Tibial artery (tissue), 4 donors: ENCODE data around the gene KDM2A.

ENCODE experiments used
- DNase-seq, 2 donors: peaks; one replicate each; pipeline ENCODE4 v3.0.0-alpha.2; 2019
- H3K27ac ChIP-seq, 2 donors: fragments of 200-600 bp; sonication (generic) in 1 of 2; 1 replicate in 1 of 2; 2 replicates in 1 of 2; pipeline ENCODE4 v1.5.1; 2018 to 2019; ENCODE audit warnings: mild to moderate bottlenecking in 1 of 2
- H3K27me3 ChIP-seq, 2 donors: fragments of 200-600 bp; sonication (generic) in 1 of 2; one replicate each; pipeline versions ENCODE4 v1.5.1 to v1.6.0; 2016 to 2019
- H3K36me3 ChIP-seq, 3 donors: fragments of 200-600 bp; sonication (generic) in 2 of 3; one replicate each; pipeline ENCODE4 v1.5.1; 2016 to 2019; ENCODE audit warnings: mild to moderate bottlenecking in 2 of 3
- H3K4me1 ChIP-seq, 4 donors: fragments of 200-600 bp; sonication (generic) in 2 of 4; 1 replicate in 3 of 4; 2 replicates in 1 of 4; pipeline ENCODE4 v1.5.1; 2016 to 2019
- H3K4me3 ChIP-seq, 2 donors: fragments of 200-600 bp; sonication (generic) in 1 of 2; 1 replicate in 1 of 2; 2 replicates in 1 of 2; pipeline ENCODE4 v1.5.1; 2018 to 2019; ENCODE audit warnings: mild to moderate bottlenecking in 2 of 2
- H3K9me3 ChIP-seq, 3 donors: fragments of 200-600 bp; sonication (generic) in 1 of 3; one replicate each; pipeline ENCODE4 v1.5.1; 2016 to 2019
- intact Hi-C: fragments of 100-400 bp; cut with DNase I; formaldehyde crosslinking; loops from one replicate; pipeline ENCODE4 v1.15.0; 2023; ENCODE audit warnings: low total_unique reads
- TF ChIP-seq, protein P1 (sequence below), 2 experiments: fragments of 200-600 bp in 1 of 2; fragments of 450-650 bp in 1 of 2; IDR thresholded peaks; one replicate each; pipeline ENCODE4 v1.5.1; 2017 to 2019; ENCODE audit warnings: antibody characterized with exemption in 2 of 2, mild to moderate bottlenecking in 1 of 2, moderate library complexity in 1 of 2

KDM2A gene

GRCh38 chr11:67154726-67155125 is 35.7 kb downstream of the KDM2A start:
- no peak for DNase-seq
- no peaks in the 10 kb centered on the region for H3K4me1 ChIP-seq
- H3K4me3 ChIP-seq = no peak overlapping the region
- intact Hi-C loops = no loop called here
- no peak overlapping the region for H3K27ac ChIP-seq
- peaks cover 13 to 18% (median 16%) of the 10 kb centered on the region in 3 donors for H3K36me3 ChIP-seq
- TF ChIP-seq, protein P1, sequence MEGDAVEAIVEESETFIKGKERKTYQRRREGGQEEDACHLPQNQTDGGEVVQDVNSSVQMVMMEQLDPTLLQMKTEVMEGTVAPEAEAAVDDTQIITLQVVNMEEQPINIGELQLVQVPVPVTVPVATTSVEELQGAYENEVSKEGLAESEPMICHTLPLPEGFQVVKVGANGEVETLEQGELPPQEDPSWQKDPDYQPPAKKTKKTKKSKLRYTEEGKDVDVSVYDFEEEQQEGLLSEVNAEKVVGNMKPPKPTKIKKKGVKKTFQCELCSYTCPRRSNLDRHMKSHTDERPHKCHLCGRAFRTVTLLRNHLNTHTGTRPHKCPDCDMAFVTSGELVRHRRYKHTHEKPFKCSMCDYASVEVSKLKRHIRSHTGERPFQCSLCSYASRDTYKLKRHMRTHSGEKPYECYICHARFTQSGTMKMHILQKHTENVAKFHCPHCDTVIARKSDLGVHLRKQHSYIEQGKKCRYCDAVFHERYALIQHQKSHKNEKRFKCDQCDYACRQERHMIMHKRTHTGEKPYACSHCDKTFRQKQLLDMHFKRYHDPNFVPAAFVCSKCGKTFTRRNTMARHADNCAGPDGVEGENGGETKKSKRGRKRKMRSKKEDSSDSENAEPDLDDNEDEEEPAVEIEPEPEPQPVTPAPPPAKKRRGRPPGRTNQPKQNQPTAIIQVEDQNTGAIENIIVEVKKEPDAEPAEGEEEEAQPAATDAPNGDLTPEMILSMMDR (IDR thresholded peaks at IDR 0.05) = no peak
- no peaks in the 10 kb centered on the region for H3K9me3 ChIP-seq
- H3K27me3 ChIP-seq = no peaks in the 10 kb centered on the region

GRCh38 chr11:67157691-67158090 is 38.6 kb downstream of the KDM2A start:
- TF ChIP-seq, protein P1 (IDR thresholded peaks at IDR 0.05) = no peak
- intact Hi-C loops = no loop called here
- no peaks in the 10 kb centered on the region for H3K27me3 ChIP-seq
- no peak overlapping the region for H3K4me3 ChIP-seq
- no peaks in the 10 kb centered on the region for H3K9me3 ChIP-seq
- no peak overlapping the region for H3K27ac ChIP-seq
- H3K36me3 ChIP-seq = no peaks in the 10 kb centered on the region
- peaks cover 0 to 13% (median 0%) of the 10 kb centered on the region in 4 donors for H3K4me1 ChIP-seq
- no peak for DNase-seq

- TF ChIP-seq, protein P1 (IDR thresholded peaks at IDR 0.05) = no peak
- Histone ChIP-seq H3K4me3 (no peak overlapping the region), H3K27ac (no peak overlapping the region), H3K27me3 (no peaks in the 10 kb centered on the region), H3K4me1 (peaks cover 0 to 13% (median 0%) of the 10 kb centered on the region in 4 donors), H3K36me3 (no peaks in the 10 kb centered on the region), H3K9me3 (no peaks in the 10 kb centered on the region)
- DNase-seq = no peak
- intact Hi-C loops = no loop called here
These were observed 39.2 kb downstream of the KDM2A start for GRCh38 chr11:67158221-67158620.

DNA sequence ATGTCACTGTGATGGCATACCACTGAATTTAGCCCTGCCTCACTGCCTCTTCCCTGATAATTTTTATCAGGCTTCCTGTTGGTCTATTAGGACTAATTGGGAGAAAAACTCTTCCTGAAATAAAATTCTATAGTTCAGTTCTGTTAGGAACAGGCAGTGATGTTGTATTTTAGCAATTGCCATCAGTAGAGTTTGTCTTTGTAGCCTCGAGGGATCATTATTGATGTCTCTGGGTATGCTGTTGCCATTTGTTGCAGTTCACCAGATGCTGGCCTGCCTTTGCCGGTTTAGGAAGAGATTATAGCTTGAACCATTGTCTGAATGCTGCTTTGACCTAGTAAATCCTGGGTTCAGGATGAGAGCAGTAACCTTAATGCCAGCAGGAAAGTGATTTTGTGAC is 41.0 kb downstream of the KDM2A start:
- TF ChIP-seq, protein P1 (IDR thresholded peaks at IDR 0.05) = no peak
- Histone ChIP-seq H3K27ac (no peak overlapping the region), H3K9me3 (no peaks in the 10 kb centered on the region), H3K4me1 (peaks cover 0 to 13% (median 0%) of the 10 kb centered on the region in 4 donors), H3K4me3 (no peak overlapping the region), H3K36me3 (no peaks in the 10 kb centered on the region), H3K27me3 (no peaks in the 10 kb centered on the region)
- intact Hi-C loops = no loop called here
- DNase-seq = no peak

GRCh38 chr11:67160872-67161783 is 42.1 kb downstream of the KDM2A start:
- DNase-seq = no peak
- no peaks in the 10 kb centered on the region for H3K36me3 ChIP-seq
- H3K4me1 ChIP-seq = peaks cover 0 to 13% (median 0%) of the 10 kb centered on the region in 4 donors
- no peaks in the 10 kb centered on the region for H3K27me3 ChIP-seq
- H3K9me3 ChIP-seq = no peaks in the 10 kb centered on the region
- intact Hi-C loops = no loop called here
- TF ChIP-seq, protein P1 (IDR thresholded peaks at IDR 0.05) = no peak
- no peak overlapping the region for H3K4me3 ChIP-seq
- no peak overlapping the region for H3K27ac ChIP-seq
